Osteoblast (primary cell): Measurements from ENCODE around the gene HDAC4. TPM values are rescaled to one million over a fixed set of nuclear protein-coding genes. Genes with fewer than 3 reads are reported as not detected.
A peak's percentile ranks its signal among the peaks of the same experiment; 100 is the strongest.

ENCODE experiments used
- DNase-seq: peaks from one replicate; pipeline ENCODE4 v3.0.0; 2011; ENCODE audit warnings: low spot score, mixed read lengths; ENCODE audit not compliant: insufficient read length; ENCODE audit errors: missing footprints
- H2AFZ ChIP-seq: 2 replicates; pipeline ENCODE4 v1.6.0; 2011; ENCODE audit warnings: mild to moderate bottlenecking, low read length
- H3K27ac ChIP-seq: 2 replicates; pipeline ENCODE4 v1.5.1; 2011; ENCODE audit warnings: mild to moderate bottlenecking, low read depth, low read length, moderate library complexity
- H3K27me3 ChIP-seq: 2 replicates; pipeline ENCODE4 v1.6.0; 2012; ENCODE audit warnings: mild to moderate bottlenecking, control low read depth, inconsistent platforms, low read length, moderate library complexity; ENCODE audit not compliant: insufficient read depth
- H3K36me3 ChIP-seq: 2 replicates; pipeline ENCODE4 v1.5.1; 2011; ENCODE audit warnings: mild to moderate bottlenecking, low read length, control low read depth, moderate library complexity; ENCODE audit not compliant: insufficient read depth
- H3K4me1 ChIP-seq: 2 replicates; pipeline ENCODE4 v1.5.1; 2011; ENCODE audit warnings: mild to moderate bottlenecking, low read length, control low read depth, moderate library complexity; ENCODE audit not compliant: insufficient read depth
- H3K4me2 ChIP-seq: 2 replicates; pipeline ENCODE4 v1.6.0; 2011; ENCODE audit warnings: mild to moderate bottlenecking, low read length; ENCODE audit not compliant: insufficient read depth
- H3K4me3 ChIP-seq: fragments of 200-600 bp; sonication (generic); 3 replicates; pipeline ENCODE4 v1.5.1; 2012; ENCODE audit warnings: mild to moderate bottlenecking, low read length, inconsistent platforms; ENCODE audit not compliant: insufficient read depth
- H3K79me2 ChIP-seq: 2 replicates; pipeline ENCODE4 v1.6.0; 2012; ENCODE audit warnings: mild to moderate bottlenecking, low read length, control low read depth, inconsistent platforms; ENCODE audit not compliant: insufficient read depth
- H3K9me3 ChIP-seq: 2 replicates; pipeline ENCODE4 v1.5.1; 2011; ENCODE audit warnings: low read depth, low read length, control low read depth
- H4K20me1 ChIP-seq: 2 replicates; pipeline ENCODE4 v1.6.0; 2012; ENCODE audit warnings: mild to moderate bottlenecking, low read length, control low read depth; ENCODE audit not compliant: insufficient read depth
- total RNA-seq: library from RNA; depleted of rRNA; stranded (reverse); fragments of >200 nt; gene quantifications from 2 replicates; pipeline ENCODE4 v1.2.3, GENCODE V29; 2012
- TF ChIP-seq, protein P1 (sequence below): IDR thresholded peaks from 2 replicates; pipeline ENCODE4 v1.5.1; 2011; ENCODE audit warnings: mild to moderate bottlenecking, low read depth, low read length, moderate library complexity; ENCODE audit errors: extremely low read depth

HDAC4 gene
- total RNA-seq, 1 donor: 30.8 TPM

GRCh38 chr2:239027391-239028252 is 373.2 kb downstream of the HDAC4 start:
- peaks cover 15% of the 10 kb centered on the region for H3K27me3 ChIP-seq
- H2AFZ ChIP-seq: no peak overlapping the region
- H3K36me3 ChIP-seq: no peaks in the 10 kb centered on the region
- no peak overlapping the region for H3K27ac ChIP-seq
- H3K9me3 ChIP-seq: no peaks in the 10 kb centered on the region
- peak; percentile 54 for DNase-seq
- no peaks in the 10 kb centered on the region for H4K20me1 ChIP-seq
- no peaks in the 10 kb centered on the region for H3K79me2 ChIP-seq
- TF ChIP-seq, protein P1, sequence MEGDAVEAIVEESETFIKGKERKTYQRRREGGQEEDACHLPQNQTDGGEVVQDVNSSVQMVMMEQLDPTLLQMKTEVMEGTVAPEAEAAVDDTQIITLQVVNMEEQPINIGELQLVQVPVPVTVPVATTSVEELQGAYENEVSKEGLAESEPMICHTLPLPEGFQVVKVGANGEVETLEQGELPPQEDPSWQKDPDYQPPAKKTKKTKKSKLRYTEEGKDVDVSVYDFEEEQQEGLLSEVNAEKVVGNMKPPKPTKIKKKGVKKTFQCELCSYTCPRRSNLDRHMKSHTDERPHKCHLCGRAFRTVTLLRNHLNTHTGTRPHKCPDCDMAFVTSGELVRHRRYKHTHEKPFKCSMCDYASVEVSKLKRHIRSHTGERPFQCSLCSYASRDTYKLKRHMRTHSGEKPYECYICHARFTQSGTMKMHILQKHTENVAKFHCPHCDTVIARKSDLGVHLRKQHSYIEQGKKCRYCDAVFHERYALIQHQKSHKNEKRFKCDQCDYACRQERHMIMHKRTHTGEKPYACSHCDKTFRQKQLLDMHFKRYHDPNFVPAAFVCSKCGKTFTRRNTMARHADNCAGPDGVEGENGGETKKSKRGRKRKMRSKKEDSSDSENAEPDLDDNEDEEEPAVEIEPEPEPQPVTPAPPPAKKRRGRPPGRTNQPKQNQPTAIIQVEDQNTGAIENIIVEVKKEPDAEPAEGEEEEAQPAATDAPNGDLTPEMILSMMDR: no peak
- H3K4me1 ChIP-seq: peaks cover 8% of the 10 kb centered on the region
- H3K4me2 ChIP-seq: no peak overlapping the region
- no peak overlapping the region for H3K4me3 ChIP-seq

DNA sequence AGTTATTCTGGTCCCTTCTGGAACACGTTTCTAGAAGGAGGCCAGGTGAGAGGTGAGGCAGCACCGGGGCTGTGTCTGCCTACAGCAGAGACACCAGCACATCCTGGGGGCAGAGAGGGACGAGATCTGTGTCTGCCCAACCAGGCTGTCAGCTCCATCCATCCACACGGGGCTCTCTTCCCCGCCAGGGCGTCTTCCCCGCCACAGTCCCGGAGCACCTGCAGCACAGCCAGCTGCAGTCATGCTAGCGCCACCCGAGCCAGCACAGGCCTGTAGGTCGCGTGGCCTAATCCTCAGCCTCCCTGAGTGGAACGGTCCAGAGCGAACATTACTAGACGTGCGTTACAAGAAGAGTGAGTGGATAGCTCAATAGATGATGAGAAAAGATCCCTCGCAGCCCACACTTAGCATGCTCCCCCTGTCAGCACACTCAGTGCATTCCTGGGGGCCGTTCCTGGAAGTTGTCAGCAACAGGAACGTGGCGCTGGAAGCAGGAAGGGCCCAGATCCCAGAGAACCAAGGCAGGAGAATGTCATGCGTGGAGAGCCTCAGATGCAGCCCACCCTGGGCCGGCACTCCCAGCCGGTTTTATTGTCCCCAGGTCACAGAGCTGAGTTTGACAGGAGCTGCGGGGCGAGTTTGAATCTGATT is 374.0 kb downstream of the HDAC4 start:
- TF ChIP-seq, protein P1: no peak
- H2AFZ ChIP-seq: no peak overlapping the region
- H3K9me3 ChIP-seq: no peaks in the 10 kb centered on the region
- no peaks in the 10 kb centered on the region for H3K36me3 ChIP-seq
- no peaks in the 10 kb centered on the region for H4K20me1 ChIP-seq
- no peak overlapping the region for H3K4me2 ChIP-seq
- H3K4me1 ChIP-seq: peaks cover 8% of the 10 kb centered on the region
- no peaks in the 10 kb centered on the region for H3K79me2 ChIP-seq
- DNase-seq: peak; percentile 69
- peaks cover 11% of the 10 kb centered on the region for H3K27me3 ChIP-seq
- H3K27ac ChIP-seq: no peak overlapping the region
- H3K4me3 ChIP-seq: no peak overlapping the region

GRCh38 chr2:239025951-239026461 is 374.8 kb downstream of the HDAC4 start:
- no peak overlapping the region for H3K4me2 ChIP-seq
- H3K4me1 ChIP-seq: peaks cover 8% of the 10 kb centered on the region
- no peaks in the 10 kb centered on the region for H3K36me3 ChIP-seq
- peak; percentile 90 for DNase-seq
- no peaks in the 10 kb centered on the region for H3K9me3 ChIP-seq
- no peak overlapping the region for H3K27ac ChIP-seq
- no peak overlapping the region for H3K4me3 ChIP-seq
- H3K27me3 ChIP-seq: peaks cover 7% of the 10 kb centered on the region
- no peak overlapping the region for H2AFZ ChIP-seq
- no peaks in the 10 kb centered on the region for H4K20me1 ChIP-seq
- H3K79me2 ChIP-seq: no peaks in the 10 kb centered on the region
- TF ChIP-seq, protein P1: no peak
